Vagina (tissue), 2 donors: ENCODE measurements around the gene ST3GAL6. TPM values are rescaled to one million over a fixed set of nuclear protein-coding genes. Genes with fewer than 3 reads are reported as not detected.

ENCODE experiments used
- DNase-seq, 2 donors: peaks; one replicate each; pipeline ENCODE4 v3.0.0-alpha.2; 2017; ENCODE audit errors: extremely low spot score in 2 of 2
- H3K27ac ChIP-seq: fragments of 200-600 bp; sonication (generic); one replicate; pipeline ENCODE4 v1.5.1; 2019
- H3K27me3 ChIP-seq: fragments of 200-600 bp; sonication (generic); one replicate; pipeline ENCODE4 v1.5.1; 2019
- H3K36me3 ChIP-seq, 2 donors: fragments of 200-600 bp; sonication (generic); one replicate each; pipeline ENCODE4 v1.5.1; 2017 to 2019
- H3K4me1 ChIP-seq: fragments of 200-600 bp; sonication (generic); one replicate; pipeline ENCODE4 v1.5.1; 2019
- H3K4me3 ChIP-seq, 2 donors: fragments of 200-600 bp; sonication (generic); 1 replicate in 1 of 2; 2 replicates in 1 of 2; pipeline ENCODE4 v1.5.1; 2016 to 2019
- H3K9me3 ChIP-seq: fragments of 200-600 bp; sonication (generic); one replicate; pipeline ENCODE4 v1.5.1; 2019
- CTCF ChIP-seq, 3 experiments: fragments of 450-650 bp in 2 of 3; fragments of 200-600 bp in 1 of 3; sonication (generic) in 1 of 3; IDR thresholded peaks; one replicate each; pipeline ENCODE4 v1.5.1; 2017 to 2019; ENCODE audit warnings: antibody characterized with exemption in 3 of 3, mild to moderate bottlenecking in 2 of 3, moderate library complexity in 2 of 3
- POLR2A ChIP-seq, 2 donors: fragments of 450-650 bp; IDR thresholded peaks; one replicate each; pipeline ENCODE4 v1.6.1; 2017; ENCODE audit warnings: antibody characterized with exemption in 2 of 2, mild to moderate bottlenecking in 2 of 2, moderate library complexity in 2 of 2
- POLR2AphosphoS5 ChIP-seq, 2 donors: sonication (generic); formaldehyde crosslinking; IDR thresholded peaks; one replicate each; pipeline ENCODE4 v1.9.0; 2017; ENCODE audit warnings: antibody characterized with exemption in 2 of 2, mild to moderate bottlenecking in 2 of 2, low read depth in 1 of 2; ENCODE audit not compliant: insufficient read depth in 1 of 2
- intact Hi-C: fragments of 100-400 bp; cut with DNase I; formaldehyde crosslinking; loops from one replicate; pipeline ENCODE4 v1.15.1; 2023
- total RNA-seq: library from RNA; depleted of rRNA; stranded (reverse); fragments of >200 nt; gene quantifications from one replicate; pipeline ENCODE4 v1.2.3, GENCODE V29; 2016

Gene ST3GAL6
- total RNA-seq, 1 donor from 2014 or later = 1.7 TPM

- H3K27ac ChIP-seq = no peak overlapping the region
Measured at GRCh38 chr3:98722389-98722788, 40.8 kb upstream of the ST3GAL6 start.

GRCh38 chr3:98725352-98725751, 37.8 kb upstream of the ST3GAL6 start:
- intact Hi-C loops = no loop called here
- no peak overlapping the region for H3K4me3 ChIP-seq
- no peaks in the 10 kb centered on the region for H3K27me3 ChIP-seq
- TF ChIP-seq CTCF (IDR thresholded peaks at IDR 0.05) = no peak
- TF ChIP-seq POLR2AphosphoS5 (IDR thresholded peaks at IDR 0.05; ENCODE audit: insufficient read depth in 1 of 2, low read depth in 1 of 2) = no peak
- TF ChIP-seq POLR2A (IDR thresholded peaks at IDR 0.05) = no peak
- no peaks in the 10 kb centered on the region for H3K36me3 ChIP-seq
- no peak overlapping the region for H3K27ac ChIP-seq
- DNase-seq = no peak
- H3K4me1 ChIP-seq = no peaks in the 10 kb centered on the region
- H3K9me3 ChIP-seq = no peaks in the 10 kb centered on the region

More at GRCh38 chr3:98722389-98722788, 40.8 kb upstream of the ST3GAL6 start:
- Histone ChIP-seq H3K27me3 (no peaks in the 10 kb centered on the region), H3K9me3 (no peaks in the 10 kb centered on the region), H3K4me3 (no peak overlapping the region), H3K4me1 (no peaks in the 10 kb centered on the region), H3K36me3 (no peaks in the 10 kb centered on the region)
- DNase-seq = no peak
- intact Hi-C loops = no loop called here
- TF ChIP-seq CTCF (IDR thresholded peaks at IDR 0.05) (no peak), POLR2A (IDR thresholded peaks at IDR 0.05) (no peak), POLR2AphosphoS5 (IDR thresholded peaks at IDR 0.05; ENCODE audit: insufficient read depth in 1 of 2, low read depth in 1 of 2) (no peak)

GRCh38 chr3:98726084-98726483, 37.1 kb upstream of the ST3GAL6 start:
- TF ChIP-seq POLR2A (IDR thresholded peaks at IDR 0.05) = no peak
- TF ChIP-seq CTCF (IDR thresholded peaks at IDR 0.05) = no peak
- no peak for TF ChIP-seq POLR2AphosphoS5 (IDR thresholded peaks at IDR 0.05; ENCODE audit: insufficient read depth in 1 of 2, low read depth in 1 of 2)
- H3K4me3 ChIP-seq = no peak overlapping the region
- H3K9me3 ChIP-seq = no peaks in the 10 kb centered on the region
- no peak overlapping the region for H3K27ac ChIP-seq
- no peaks in the 10 kb centered on the region for H3K36me3 ChIP-seq
- intact Hi-C loops = no loop called here
- H3K4me1 ChIP-seq = no peaks in the 10 kb centered on the region
- no peak for DNase-seq
- no peaks in the 10 kb centered on the region for H3K27me3 ChIP-seq

GRCh38 chr3:98727638-98728037, 35.5 kb upstream of the ST3GAL6 start:
- intact Hi-C loops = no loop called here

GRCh38 chr3:98728672-98729071, 34.5 kb upstream of the ST3GAL6 start:
- H3K4me1 ChIP-seq = peaks cover 6% of the 10 kb centered on the region
- no peak overlapping the region for H3K4me3 ChIP-seq
- no peaks in the 10 kb centered on the region for H3K27me3 ChIP-seq
- no peak overlapping the region for H3K27ac ChIP-seq
- no peaks in the 10 kb centered on the region for H3K36me3 ChIP-seq
- TF ChIP-seq POLR2AphosphoS5 (IDR thresholded peaks at IDR 0.05; ENCODE audit: insufficient read depth in 1 of 2, low read depth in 1 of 2) = no peak
- TF ChIP-seq CTCF (IDR thresholded peaks at IDR 0.05) = no peak
- TF ChIP-seq POLR2A (IDR thresholded peaks at IDR 0.05) = no peak
- no peaks in the 10 kb centered on the region for H3K9me3 ChIP-seq
- intact Hi-C loops = no loop called here
- no peak for DNase-seq

More at GRCh38 chr3:98727638-98728037, 35.5 kb upstream of the ST3GAL6 start:
- Histone ChIP-seq H3K27me3 (no peaks in the 10 kb centered on the region), H3K27ac (no peak overlapping the region), H3K9me3 (no peaks in the 10 kb centered on the region), H3K4me3 (no peak overlapping the region), H3K36me3 (no peaks in the 10 kb centered on the region), H3K4me1 (peaks cover 6% of the 10 kb centered on the region)
- no peak for DNase-seq
- no peak for TF ChIP-seq POLR2A (IDR thresholded peaks at IDR 0.05)
